ENCODE measurements around the gene CAPN9.

Gene CAPN9

GRCh38 chr1:230743899-230744298, 3.3 kb upstream of the CAPN9 start:
- DNase-seq (ENCODE audit: low read depth) = no peak
- no peak overlapping the region for H3K4me3 ChIP-seq (ENCODE audit: low read depth, low read length)

GRCh38 chr1:230744382-230744781, 2.8 kb upstream of the CAPN9 start:
- H3K4me3 ChIP-seq (ENCODE audit: low read depth, low read length) = no peak overlapping the region
- no peak for DNase-seq (ENCODE audit: low read depth)
- TF ChIP-seq, protein P1, sequence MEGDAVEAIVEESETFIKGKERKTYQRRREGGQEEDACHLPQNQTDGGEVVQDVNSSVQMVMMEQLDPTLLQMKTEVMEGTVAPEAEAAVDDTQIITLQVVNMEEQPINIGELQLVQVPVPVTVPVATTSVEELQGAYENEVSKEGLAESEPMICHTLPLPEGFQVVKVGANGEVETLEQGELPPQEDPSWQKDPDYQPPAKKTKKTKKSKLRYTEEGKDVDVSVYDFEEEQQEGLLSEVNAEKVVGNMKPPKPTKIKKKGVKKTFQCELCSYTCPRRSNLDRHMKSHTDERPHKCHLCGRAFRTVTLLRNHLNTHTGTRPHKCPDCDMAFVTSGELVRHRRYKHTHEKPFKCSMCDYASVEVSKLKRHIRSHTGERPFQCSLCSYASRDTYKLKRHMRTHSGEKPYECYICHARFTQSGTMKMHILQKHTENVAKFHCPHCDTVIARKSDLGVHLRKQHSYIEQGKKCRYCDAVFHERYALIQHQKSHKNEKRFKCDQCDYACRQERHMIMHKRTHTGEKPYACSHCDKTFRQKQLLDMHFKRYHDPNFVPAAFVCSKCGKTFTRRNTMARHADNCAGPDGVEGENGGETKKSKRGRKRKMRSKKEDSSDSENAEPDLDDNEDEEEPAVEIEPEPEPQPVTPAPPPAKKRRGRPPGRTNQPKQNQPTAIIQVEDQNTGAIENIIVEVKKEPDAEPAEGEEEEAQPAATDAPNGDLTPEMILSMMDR (IDR thresholded peaks at IDR 0.05; ENCODE audit: low read depth, low read length, missing control alignments) = no peak

More at GRCh38 chr1:230743899-230744298, 3.3 kb upstream of the CAPN9 start:
- TF ChIP-seq, protein P1 (IDR thresholded peaks at IDR 0.05; ENCODE audit: low read depth, low read length, missing control alignments) = no peak

DNA sequence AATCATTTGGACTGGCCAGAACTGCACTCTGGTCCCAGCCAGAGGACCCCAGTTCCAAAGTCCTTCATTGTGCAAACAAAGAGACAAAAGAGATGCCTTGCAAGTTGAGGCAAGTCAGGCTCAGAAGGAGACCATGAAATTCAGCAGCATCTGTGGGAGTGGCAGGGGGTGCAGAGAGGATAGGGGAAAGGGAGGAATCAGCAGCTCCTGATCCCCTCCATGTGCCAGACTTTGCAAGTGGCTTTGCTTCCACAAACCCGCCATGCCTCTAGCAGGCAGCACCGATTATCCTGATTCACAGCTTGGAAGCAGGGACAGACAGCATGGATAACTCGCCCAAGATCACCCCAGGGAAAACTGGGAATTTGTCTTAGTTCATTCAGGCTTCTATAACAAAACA, 2.1 kb upstream of the CAPN9 start:
- TF ChIP-seq, protein P1 (IDR thresholded peaks at IDR 0.05; ENCODE audit: low read depth, low read length, missing control alignments) = no peak
- DNase-seq (ENCODE audit: low read depth) = no peak
- no peak overlapping the region for H3K4me3 ChIP-seq (ENCODE audit: low read depth, low read length)

DNA sequence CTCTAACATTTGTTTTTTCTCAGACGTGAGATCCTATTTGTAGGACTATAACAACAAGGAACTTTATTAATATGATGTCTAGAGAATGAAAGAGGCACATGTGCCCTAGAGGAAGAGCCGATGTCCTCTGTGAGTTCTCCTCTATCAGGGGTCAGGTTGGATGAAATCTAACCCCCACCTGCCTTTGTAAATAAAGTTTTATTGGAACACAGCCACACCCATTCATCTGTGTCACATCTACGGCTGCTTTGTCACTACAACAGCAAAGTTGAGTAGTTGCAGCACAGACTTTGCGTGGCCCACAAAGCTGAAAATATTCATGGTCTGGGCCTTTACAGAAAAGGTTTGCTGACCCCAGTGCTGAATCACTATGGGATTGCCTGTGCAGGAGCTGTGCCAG, 571 bp upstream of the CAPN9 start:
- DNase-seq (ENCODE audit: low read depth) = no peak
- TF ChIP-seq, protein P1 (IDR thresholded peaks at IDR 0.05; ENCODE audit: low read depth, low read length, missing control alignments) = no peak
- no peak overlapping the region for H3K4me3 ChIP-seq (ENCODE audit: low read depth, low read length)

DNA sequence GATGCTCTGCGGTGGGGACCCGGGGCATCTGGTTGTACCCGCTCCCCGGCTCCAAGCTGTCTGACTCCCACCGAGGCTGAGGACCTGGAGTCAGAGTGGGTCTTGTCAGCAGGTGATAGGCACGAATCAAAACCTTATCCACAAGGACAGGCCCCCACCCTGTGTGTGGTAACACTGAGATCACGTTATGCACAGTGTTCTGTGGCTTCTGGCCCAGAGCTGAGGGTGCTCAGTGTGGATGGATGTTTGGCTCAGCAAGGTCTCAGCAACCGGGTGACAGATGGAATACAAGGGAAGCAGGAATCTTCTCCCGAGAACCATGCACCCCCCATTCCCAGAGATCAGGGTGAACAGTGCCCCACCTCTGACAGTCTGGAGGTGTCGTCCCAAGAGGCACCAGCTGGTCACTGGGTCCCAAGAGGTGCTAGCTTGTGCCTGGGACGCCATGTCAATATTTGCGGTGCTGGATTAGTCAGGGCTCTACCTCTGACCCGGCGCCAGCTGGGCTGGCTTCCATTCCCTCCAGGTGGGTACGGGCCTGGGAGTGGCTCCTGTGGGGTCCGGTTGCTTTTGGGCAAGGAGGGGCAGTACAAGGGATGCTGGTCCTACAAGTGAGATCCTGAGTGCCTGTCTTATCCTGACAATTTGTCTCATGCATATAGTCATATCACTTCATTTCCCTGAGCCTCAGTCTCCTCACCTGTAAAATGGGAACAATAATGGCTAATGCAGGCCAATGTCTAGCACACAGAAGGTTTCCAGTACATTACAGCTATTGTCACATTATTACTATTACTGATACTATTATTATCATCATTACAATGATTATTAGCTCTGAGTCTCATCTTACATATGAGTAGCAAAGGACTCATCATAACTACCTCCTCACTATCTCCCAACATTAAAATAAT, 957 bp downstream of the CAPN9 start:
- TF ChIP-seq, protein P1 (IDR thresholded peaks at IDR 0.05; ENCODE audit: low read depth, low read length, missing control alignments) = no peak
- no peak for DNase-seq (ENCODE audit: low read depth)
- no peak overlapping the region for H3K4me3 ChIP-seq (ENCODE audit: low read depth, low read length)

GRCh38 chr1:230749150-230749549, 2.0 kb downstream of the CAPN9 start:
- TF ChIP-seq, protein P1 (IDR thresholded peaks at IDR 0.05; ENCODE audit: low read depth, low read length, missing control alignments) = no peak
- no peak for DNase-seq (ENCODE audit: low read depth)
- no peak overlapping the region for H3K4me3 ChIP-seq (ENCODE audit: low read depth, low read length)

DNA sequence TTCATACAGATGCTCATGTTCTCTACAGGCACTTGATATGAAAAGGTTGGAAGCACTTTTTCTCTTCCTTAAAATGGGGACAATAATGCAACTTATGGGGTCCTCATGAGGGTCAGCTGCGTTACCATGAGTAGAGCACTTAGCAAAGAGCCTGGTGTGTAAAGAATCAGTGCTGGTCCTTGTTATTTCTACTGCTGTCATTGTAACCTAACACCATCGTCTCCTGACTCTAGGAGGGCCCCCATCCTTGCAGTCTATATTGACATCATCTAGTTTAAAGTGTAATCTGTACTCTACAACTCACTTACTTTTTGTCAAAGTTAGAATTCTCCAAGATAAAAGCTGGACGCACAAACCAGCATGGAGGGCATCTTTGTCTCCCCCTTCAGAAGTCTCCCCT, 2.4 kb downstream of the CAPN9 start:
- no peak overlapping the region for H3K4me3 ChIP-seq (ENCODE audit: low read depth, low read length)
- DNase-seq (ENCODE audit: low read depth) = no peak
- TF ChIP-seq, protein P1 (IDR thresholded peaks at IDR 0.05; ENCODE audit: low read depth, low read length, missing control alignments) = no peak

All from GM12864 (cell line).